ENCODE results near the gene VSTM2L. TPM values are rescaled to one million over a fixed set of nuclear protein-coding genes. Genes with fewer than 3 reads are reported as not detected.

The VSTM2L gene
- total and polyA plus RNA-seq, 2 of the 13 experiments (the other 11 are each of a cell fraction or from before 2014, with no cell fraction given) = not detected

DNA sequence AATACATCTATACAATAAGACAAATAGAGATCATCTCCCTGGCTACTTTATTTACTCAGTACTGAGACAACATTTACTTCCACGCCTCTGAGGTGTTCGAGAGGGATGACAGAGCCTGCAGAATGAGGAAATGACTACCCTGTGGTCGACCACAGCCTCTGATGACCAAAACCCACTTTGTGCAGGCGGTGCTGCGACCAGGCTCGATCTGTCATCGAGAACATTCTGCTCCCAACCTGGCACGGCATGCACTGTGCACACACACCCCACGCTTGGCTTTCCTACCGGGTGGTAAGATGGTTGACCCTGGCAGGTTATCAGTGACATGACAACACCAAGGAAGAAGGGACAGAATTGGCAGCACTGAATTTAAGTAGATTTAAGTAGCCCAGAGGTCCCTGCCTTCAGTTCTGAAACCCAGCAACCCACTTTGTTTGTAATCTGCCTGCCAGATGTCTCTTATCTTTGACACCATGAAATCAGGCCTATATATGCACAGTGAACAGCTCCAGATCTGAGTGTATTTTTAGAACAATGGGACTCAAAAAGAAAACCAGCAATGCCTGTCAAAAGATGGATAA lies 87.7 kb downstream of the VSTM2L start (continued):
- TF ChIP-seq, protein P1, sequence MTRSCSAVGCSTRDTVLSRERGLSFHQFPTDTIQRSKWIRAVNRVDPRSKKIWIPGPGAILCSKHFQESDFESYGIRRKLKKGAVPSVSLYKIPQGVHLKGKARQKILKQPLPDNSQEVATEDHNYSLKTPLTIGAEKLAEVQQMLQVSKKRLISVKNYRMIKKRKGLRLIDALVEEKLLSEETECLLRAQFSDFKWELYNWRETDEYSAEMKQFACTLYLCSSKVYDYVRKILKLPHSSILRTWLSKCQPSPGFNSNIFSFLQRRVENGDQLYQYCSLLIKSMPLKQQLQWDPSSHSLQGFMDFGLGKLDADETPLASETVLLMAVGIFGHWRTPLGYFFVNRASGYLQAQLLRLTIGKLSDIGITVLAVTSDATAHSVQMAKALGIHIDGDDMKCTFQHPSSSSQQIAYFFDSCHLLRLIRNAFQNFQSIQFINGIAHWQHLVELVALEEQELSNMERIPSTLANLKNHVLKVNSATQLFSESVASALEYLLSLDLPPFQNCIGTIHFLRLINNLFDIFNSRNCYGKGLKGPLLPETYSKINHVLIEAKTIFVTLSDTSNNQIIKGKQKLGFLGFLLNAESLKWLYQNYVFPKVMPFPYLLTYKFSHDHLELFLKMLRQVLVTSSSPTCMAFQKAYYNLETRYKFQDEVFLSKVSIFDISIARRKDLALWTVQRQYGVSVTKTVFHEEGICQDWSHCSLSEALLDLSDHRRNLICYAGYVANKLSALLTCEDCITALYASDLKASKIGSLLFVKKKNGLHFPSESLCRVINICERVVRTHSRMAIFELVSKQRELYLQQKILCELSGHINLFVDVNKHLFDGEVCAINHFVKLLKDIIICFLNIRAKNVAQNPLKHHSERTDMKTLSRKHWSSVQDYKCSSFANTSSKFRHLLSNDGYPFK (CRISPR knock-in tag; IDR thresholded peaks at IDR 0.05; ENCODE audit: borderline replicate concordance) = no peak
- no peak for TF ChIP-seq ZNF235 (CRISPR knock-in tag; IDR thresholded peaks at IDR 0.05; ENCODE audit: borderline replicate concordance)
- TF ChIP-seq BCL6 (CRISPR knock-in tag; IDR thresholded peaks at IDR 0.05) = 0 out of 2 replicates have a peak, but pooled peaks have one; percentile 9
- TF ChIP-seq, protein P2, sequence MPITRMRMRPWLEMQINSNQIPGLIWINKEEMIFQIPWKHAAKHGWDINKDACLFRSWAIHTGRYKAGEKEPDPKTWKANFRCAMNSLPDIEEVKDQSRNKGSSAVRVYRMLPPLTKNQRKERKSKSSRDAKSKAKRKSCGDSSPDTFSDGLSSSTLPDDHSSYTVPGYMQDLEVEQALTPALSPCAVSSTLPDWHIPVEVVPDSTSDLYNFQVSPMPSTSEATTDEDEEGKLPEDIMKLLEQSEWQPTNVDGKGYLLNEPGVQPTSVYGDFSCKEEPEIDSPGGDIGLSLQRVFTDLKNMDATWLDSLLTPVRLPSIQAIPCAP (CRISPR knock-in tag; IDR thresholded peaks at IDR 0.05; ENCODE audit: low read depth) = no peak
- TF ChIP-seq, protein P3, sequence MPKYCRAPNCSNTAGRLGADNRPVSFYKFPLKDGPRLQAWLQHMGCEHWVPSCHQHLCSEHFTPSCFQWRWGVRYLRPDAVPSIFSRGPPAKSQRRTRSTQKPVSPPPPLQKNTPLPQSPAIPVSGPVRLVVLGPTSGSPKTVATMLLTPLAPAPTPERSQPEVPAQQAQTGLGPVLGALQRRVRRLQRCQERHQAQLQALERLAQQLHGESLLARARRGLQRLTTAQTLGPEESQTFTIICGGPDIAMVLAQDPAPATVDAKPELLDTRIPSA (CRISPR knock-in tag; IDR thresholded peaks at IDR 0.05; ENCODE audit: borderline replicate concordance) = no peak
- TF ChIP-seq, protein P4, sequence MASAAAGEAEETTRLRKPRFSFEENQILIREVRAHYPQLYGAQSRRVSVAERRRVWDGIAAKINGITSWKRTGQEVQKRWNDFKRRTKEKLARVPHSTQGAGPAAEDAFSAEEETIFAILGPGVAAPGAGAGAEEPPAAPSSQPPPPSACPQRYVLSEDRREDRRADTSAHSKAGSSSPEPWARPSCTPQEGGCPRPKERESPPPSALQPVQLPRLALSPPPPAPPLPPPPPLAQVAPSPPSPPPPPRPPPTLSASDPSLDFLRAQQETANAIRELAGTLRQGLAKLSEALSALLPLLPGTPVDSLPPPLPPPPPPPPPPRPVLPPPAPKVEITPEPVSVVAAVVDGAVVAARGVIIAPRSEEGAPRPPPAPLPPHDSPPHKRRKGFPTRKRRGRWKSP (CRISPR knock-in tag; IDR thresholded peaks at IDR 0.05) = no peak
- TF ChIP-seq ZMYM4 (CRISPR knock-in tag; IDR thresholded peaks at IDR 0.05) = no peak
- TF ChIP-seq KLF6 (CRISPR knock-in tag; IDR thresholded peaks at IDR 0.05) = no peak
- no peak for TF ChIP-seq ZSCAN25 (CRISPR knock-in tag; IDR thresholded peaks at IDR 0.05)
- no peak for TF ChIP-seq NKX3-1 (CRISPR knock-in tag; IDR thresholded peaks at IDR 0.05)
- TF ChIP-seq, protein P5, sequence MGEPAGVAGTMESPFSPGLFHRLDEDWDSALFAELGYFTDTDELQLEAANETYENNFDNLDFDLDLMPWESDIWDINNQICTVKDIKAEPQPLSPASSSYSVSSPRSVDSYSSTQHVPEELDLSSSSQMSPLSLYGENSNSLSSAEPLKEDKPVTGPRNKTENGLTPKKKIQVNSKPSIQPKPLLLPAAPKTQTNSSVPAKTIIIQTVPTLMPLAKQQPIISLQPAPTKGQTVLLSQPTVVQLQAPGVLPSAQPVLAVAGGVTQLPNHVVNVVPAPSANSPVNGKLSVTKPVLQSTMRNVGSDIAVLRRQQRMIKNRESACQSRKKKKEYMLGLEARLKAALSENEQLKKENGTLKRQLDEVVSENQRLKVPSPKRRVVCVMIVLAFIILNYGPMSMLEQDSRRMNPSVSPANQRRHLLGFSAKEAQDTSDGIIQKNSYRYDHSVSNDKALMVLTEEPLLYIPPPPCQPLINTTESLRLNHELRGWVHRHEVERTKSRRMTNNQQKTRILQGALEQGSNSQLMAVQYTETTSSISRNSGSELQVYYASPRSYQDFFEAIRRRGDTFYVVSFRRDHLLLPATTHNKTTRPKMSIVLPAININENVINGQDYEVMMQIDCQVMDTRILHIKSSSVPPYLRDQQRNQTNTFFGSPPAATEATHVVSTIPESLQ (CRISPR knock-in tag; conservative IDR thresholded peaks at IDR 0.05) = no peak
- TF ChIP-seq, protein P6, sequence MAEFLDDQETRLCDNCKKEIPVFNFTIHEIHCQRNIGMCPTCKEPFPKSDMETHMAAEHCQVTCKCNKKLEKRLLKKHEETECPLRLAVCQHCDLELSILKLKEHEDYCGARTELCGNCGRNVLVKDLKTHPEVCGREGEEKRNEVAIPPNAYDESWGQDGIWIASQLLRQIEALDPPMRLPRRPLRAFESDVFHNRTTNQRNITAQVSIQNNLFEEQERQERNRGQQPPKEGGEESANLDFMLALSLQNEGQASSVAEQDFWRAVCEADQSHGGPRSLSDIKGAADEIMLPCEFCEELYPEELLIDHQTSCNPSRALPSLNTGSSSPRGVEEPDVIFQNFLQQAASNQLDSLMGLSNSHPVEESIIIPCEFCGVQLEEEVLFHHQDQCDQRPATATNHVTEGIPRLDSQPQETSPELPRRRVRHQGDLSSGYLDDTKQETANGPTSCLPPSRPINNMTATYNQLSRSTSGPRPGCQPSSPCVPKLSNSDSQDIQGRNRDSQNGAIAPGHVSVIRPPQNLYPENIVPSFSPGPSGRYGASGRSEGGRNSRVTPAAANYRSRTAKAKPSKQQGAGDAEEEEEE (CRISPR knock-in tag; IDR thresholded peaks at IDR 0.05; ENCODE audit: borderline replicate concordance) = no peak
- no peak for TF ChIP-seq HMGA1 (CRISPR knock-in tag; conservative IDR thresholded peaks at IDR 0.05)
- no peak for TF ChIP-seq FOXA1 (IDR thresholded peaks at IDR 0.05)
- peak; percentile 41 for TF ChIP-seq FOXA1 (CRISPR knock-in tag; IDR thresholded peaks at IDR 0.05)
- TF ChIP-seq, protein P7, sequence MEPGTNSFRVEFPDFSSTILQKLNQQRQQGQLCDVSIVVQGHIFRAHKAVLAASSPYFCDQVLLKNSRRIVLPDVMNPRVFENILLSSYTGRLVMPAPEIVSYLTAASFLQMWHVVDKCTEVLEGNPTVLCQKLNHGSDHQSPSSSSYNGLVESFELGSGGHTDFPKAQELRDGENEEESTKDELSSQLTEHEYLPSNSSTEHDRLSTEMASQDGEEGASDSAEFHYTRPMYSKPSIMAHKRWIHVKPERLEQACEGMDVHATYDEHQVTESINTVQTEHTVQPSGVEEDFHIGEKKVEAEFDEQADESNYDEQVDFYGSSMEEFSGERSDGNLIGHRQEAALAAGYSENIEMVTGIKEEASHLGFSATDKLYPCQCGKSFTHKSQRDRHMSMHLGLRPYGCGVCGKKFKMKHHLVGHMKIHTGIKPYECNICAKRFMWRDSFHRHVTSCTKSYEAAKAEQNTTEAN (CRISPR knock-in tag; conservative IDR thresholded peaks at IDR 0.05) = no peak
- TF ChIP-seq RBAK (CRISPR knock-in tag; IDR thresholded peaks at IDR 0.05) = no peak
- no peak for TF ChIP-seq GTF3A (CRISPR knock-in tag; conservative IDR thresholded peaks at IDR 0.05)

All from HepG2 (cell line).